B cell (primary cell): ENCODE results near the gene TBKBP1.

Experiments used
- EZH2 ChIP-seq: IDR thresholded peaks from 2 replicates; pipeline ENCODE4 v1.6.1; 2012; ENCODE audit warnings: borderline replicate concordance, low read depth, mild to moderate bottlenecking, moderate library complexity, low read length; ENCODE audit not compliant: insufficient read depth, poor library complexity, severe bottlenecking
- TF ChIP-seq, protein P1 (sequence below): fragments of 200-600 bp; IDR thresholded peaks from one replicate; pipeline ENCODE4 v1.8.0; 2022; ENCODE audit warnings: antibody characterized with exemption, mild to moderate bottlenecking

- TF ChIP-seq, protein P1, sequence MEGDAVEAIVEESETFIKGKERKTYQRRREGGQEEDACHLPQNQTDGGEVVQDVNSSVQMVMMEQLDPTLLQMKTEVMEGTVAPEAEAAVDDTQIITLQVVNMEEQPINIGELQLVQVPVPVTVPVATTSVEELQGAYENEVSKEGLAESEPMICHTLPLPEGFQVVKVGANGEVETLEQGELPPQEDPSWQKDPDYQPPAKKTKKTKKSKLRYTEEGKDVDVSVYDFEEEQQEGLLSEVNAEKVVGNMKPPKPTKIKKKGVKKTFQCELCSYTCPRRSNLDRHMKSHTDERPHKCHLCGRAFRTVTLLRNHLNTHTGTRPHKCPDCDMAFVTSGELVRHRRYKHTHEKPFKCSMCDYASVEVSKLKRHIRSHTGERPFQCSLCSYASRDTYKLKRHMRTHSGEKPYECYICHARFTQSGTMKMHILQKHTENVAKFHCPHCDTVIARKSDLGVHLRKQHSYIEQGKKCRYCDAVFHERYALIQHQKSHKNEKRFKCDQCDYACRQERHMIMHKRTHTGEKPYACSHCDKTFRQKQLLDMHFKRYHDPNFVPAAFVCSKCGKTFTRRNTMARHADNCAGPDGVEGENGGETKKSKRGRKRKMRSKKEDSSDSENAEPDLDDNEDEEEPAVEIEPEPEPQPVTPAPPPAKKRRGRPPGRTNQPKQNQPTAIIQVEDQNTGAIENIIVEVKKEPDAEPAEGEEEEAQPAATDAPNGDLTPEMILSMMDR, result no peak
- TF ChIP-seq EZH2, result no peak
These were observed 33.1 kb downstream of the TBKBP1 start for GRCh38 chr17:47726796-47727703.
